Amniotic epithelial cell (primary cell): ENCODE data around the gene TBCK.
"Not testable (repeated sequence)": the region's sequence is repeated elsewhere in the genome, so short reads cannot be mapped to it uniquely, and the experiment has no call there.

Experiments used
- DNase-seq: peaks from one replicate; pipeline ENCODE4 v3.0.0-alpha.2; 2010; ENCODE audit warnings: low read depth

The TBCK gene

GRCh38 chr4:106116025-106116424, 200.0 kb downstream of the TBCK start:
- DNase-seq: peak; percentile 61

- no peak for DNase-seq
These were observed 201.7 kb downstream of the TBCK start for GRCh38 chr4:106114270-106114669.

- not testable (repeated sequence) for DNase-seq
These were observed 204.1 kb downstream of the TBCK start for GRCh38 chr4:106111778-106112469.

GRCh38 chr4:106109929-106110328, 206.1 kb downstream of the TBCK start:
- DNase-seq: no peak

GRCh38 chr4:106105697-106106096, 210.3 kb downstream of the TBCK start:
- DNase-seq: no peak

- no peak for DNase-seq
These were observed 211.7 kb downstream of the TBCK start for GRCh38 chr4:106104276-106104675.

GRCh38 chr4:106096454-106096853, 219.6 kb downstream of the TBCK start:
- DNase-seq: no peak

GRCh38 chr4:106095408-106095807, 220.6 kb downstream of the TBCK start:
- no peak for DNase-seq

- no peak for DNase-seq
These were observed 223.5 kb downstream of the TBCK start for GRCh38 chr4:106092361-106093040.

GRCh38 chr4:106090826-106091225, 225.2 kb downstream of the TBCK start:
- DNase-seq: no peak

GRCh38 chr4:106083065-106083464, 232.9 kb downstream of the TBCK start:
- no peak for DNase-seq

GRCh38 chr4:106080376-106080775, 235.6 kb downstream of the TBCK start:
- peak; percentile 35 for DNase-seq

GRCh38 chr4:106079616-106080015, 236.4 kb downstream of the TBCK start:
- no peak for DNase-seq

- no peak for DNase-seq
These were observed 251.0 kb downstream of the TBCK start for GRCh38 chr4:106065018-106065417.

- peak; percentile 65 for DNase-seq
These were observed 253.0 kb downstream of the TBCK start for GRCh38 chr4:106063009-106063408.

GRCh38 chr4:106062452-106062875, 253.5 kb downstream of the TBCK start:
- peak; percentile 88 for DNase-seq

GRCh38 chr4:106058921-106059320, 257.1 kb downstream of the TBCK start:
- peak; percentile 41 for DNase-seq

- no peak for DNase-seq
These were observed 259.1 kb downstream of the TBCK start for GRCh38 chr4:106056914-106057313.

GRCh38 chr4:106051514-106051913, 264.5 kb downstream of the TBCK start:
- peak; percentile 74 for DNase-seq

GRCh38 chr4:106049490-106049889, 266.5 kb downstream of the TBCK start:
- peak; percentile 24 for DNase-seq

GRCh38 chr4:106048250-106048971, 267.6 kb downstream of the TBCK start:
- peak; percentile 95 for DNase-seq

GRCh38 chr4:106046083-106046482, 269.9 kb downstream of the TBCK start:
- no peak for DNase-seq
